ENCODE data around the gene LGALS7.
"Not testable (repeated sequence)": the region's sequence is repeated elsewhere in the genome, so short reads cannot be mapped to it uniquely, and the experiment has no call there.

The LGALS7 gene

GRCh38 chr19:38799104-38799503 is 25.8 kb upstream of the LGALS7 start:
- no peak for DNase-seq

GRCh38 chr19:38797781-38798180 is 24.5 kb upstream of the LGALS7 start:
- DNase-seq: not testable (repeated sequence)

GRCh38 chr19:38796154-38796553 is 22.8 kb upstream of the LGALS7 start:
- DNase-seq: no peak

- DNase-seq: no peak
Measured at GRCh38 chr19:38795549-38795948, 22.2 kb upstream of the LGALS7 start.

GRCh38 chr19:38793671-38794070 is 20.4 kb upstream of the LGALS7 start:
- no peak for DNase-seq

GRCh38 chr19:38793177-38793576 is 19.9 kb upstream of the LGALS7 start:
- DNase-seq: no peak

GRCh38 chr19:38792250-38793111 is 19.2 kb upstream of the LGALS7 start:
- DNase-seq: peak; percentile 35 to 37

- DNase-seq: not testable (repeated sequence)
Measured at GRCh38 chr19:38791451-38792064, 18.2 kb upstream of the LGALS7 start.

- DNase-seq: not testable (repeated sequence)
Measured at GRCh38 chr19:38790507-38791403, 17.4 kb upstream of the LGALS7 start.

GRCh38 chr19:38788478-38789243 is 15.3 kb upstream of the LGALS7 start, which contains the start of gene LGALS7B:
TSS of gene LGALS7B (plus strand) at chr19:38789200. CDS start at chr19:38789227, 27 bp downstream.
- no peak for DNase-seq

GRCh38 chr19:38786572-38787265 is 13.4 kb upstream of the LGALS7 start:
- DNase-seq: no peak

GRCh38 chr19:38786061-38786460 is 12.7 kb upstream of the LGALS7 start:
- DNase-seq: not testable (repeated sequence)

GRCh38 chr19:38785187-38785699 is 11.9 kb upstream of the LGALS7 start:
- DNase-seq: no peak

- DNase-seq: no peak
Measured at GRCh38 chr19:38784224-38784623, 10.9 kb upstream of the LGALS7 start.

- DNase-seq: not testable (repeated sequence)
Measured at GRCh38 chr19:38782212-38782611, 8.9 kb upstream of the LGALS7 start.

- no peak for DNase-seq
Measured at GRCh38 chr19:38781058-38781457, 7.7 kb upstream of the LGALS7 start.

GRCh38 chr19:38780443-38780842 is 7.1 kb upstream of the LGALS7 start:
- DNase-seq: no peak

- no peak for DNase-seq
Measured at GRCh38 chr19:38778733-38779132, 5.4 kb upstream of the LGALS7 start.

- DNase-seq: no peak
Measured at GRCh38 chr19:38774181-38774950, 1.0 kb upstream of the LGALS7 start.

- not testable (repeated sequence) for DNase-seq
Measured at GRCh38 chr19:38771569-38771968, 1.7 kb downstream of the LGALS7 start.

GRCh38 chr19:38770949-38771275 is 2.4 kb downstream of the LGALS7 start:
- DNase-seq: not testable (repeated sequence)
